CD4-positive, alpha-beta T cell treated with Interleukin-6 at 100 ng/mL for 8 hours (primary cell): Measurements from ENCODE around the gene SSPN.

ENCODE experiments used
- DNase-seq: peaks from one replicate; pipeline ENCODE4 v3.0.0-alpha.2; 2020; ENCODE audit warnings: mixed read lengths, low spot score

Gene SSPN

GRCh38 chr12:26266881-26267280 lies 71.5 kb downstream of the SSPN start:
- no peak for DNase-seq

DNA sequence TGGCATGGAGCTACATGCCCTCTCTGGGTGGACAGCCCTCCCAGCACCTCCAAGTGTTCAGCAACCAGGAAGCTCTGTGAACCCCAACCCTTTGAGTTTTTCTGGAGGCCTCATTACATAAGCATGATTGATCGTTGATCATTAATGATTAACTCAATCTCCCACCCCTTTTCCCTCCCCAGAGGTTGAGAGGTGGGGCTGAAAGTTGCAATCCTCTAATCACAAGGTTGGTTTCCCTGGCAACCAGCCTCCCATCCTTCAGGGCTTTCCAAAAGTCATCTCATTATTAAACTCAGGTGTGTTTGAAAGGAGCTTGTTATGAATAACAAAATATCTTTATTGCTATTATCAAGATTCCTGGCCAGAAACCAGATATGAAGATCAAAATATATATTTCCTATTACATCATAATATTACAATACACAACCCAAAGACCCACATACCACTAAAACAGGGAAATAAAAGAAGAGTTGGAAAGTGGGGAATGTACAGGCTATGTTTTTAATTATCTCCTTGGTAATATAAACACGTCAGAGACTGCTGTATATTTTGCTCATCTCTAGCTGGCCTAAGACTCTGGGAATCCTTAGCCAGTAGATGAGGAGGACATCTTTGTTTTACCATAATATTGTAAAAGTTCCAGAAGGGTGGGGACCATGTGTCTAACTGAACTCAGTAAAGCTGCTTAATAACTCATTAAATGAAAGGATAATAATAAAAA lies 73.6 kb downstream of the SSPN start:
- no peak for DNase-seq

GRCh38 chr12:26269562-26270284 lies 74.3 kb downstream of the SSPN start:
- DNase-seq: no peak

DNA sequence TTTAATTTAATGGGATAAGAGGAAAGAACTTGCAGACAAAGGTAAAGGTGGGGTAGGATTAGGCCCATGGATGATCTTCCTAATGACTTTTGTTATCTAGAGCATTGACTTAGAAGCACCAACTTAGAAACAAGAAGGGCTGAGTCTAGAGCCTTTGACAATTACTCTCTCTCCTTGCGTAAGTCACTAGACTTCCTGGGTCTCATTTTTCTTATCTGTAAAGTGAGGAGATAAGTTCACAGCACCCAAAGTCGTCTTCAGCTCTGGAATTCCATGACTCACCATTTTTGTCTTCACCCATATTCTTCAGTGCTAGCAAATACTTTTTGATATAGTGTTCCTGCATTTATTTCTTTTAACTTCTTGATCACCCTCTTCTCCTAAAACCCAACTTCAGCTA lies 75.7 kb downstream of the SSPN start:
- DNase-seq: no peak

GRCh38 chr12:26271889-26272492 lies 76.6 kb downstream of the SSPN start:
- no peak for DNase-seq

GRCh38 chr12:26272851-26273250 lies 77.5 kb downstream of the SSPN start:
- no peak for DNase-seq

GRCh38 chr12:26273811-26274210 lies 78.4 kb downstream of the SSPN start:
- no peak for DNase-seq

GRCh38 chr12:26274441-26275312 lies 79.3 kb downstream of the SSPN start:
- DNase-seq: peak; percentile 6

- no peak for DNase-seq
These were observed 80.1 kb downstream of the SSPN start for GRCh38 chr12:26275313-26276131.

- DNase-seq: no peak
These were observed 81.3 kb downstream of the SSPN start for GRCh38 chr12:26276709-26277108.

GRCh38 chr12:26277506-26278246 lies 82.3 kb downstream of the SSPN start:
- no peak for DNase-seq

DNA sequence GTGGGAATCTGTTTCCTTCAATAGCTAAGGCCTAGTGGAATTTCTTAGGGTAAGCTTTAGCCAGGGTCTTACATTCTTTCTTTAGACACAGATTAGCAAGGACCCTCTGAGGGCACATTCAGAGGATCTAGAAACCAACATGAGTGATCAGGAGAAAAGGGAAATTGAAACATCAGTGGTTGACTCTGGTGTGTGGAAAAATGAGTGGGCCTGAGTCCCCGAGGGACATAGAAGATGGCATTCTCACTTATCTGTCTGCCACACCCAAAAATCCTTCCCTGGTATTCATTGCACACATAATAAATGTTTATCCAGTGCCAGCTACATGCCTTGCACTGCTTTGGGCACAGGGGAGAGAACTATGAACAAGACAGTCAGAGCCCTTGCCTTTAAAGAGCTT lies 82.9 kb downstream of the SSPN start:
- no peak for DNase-seq

GRCh38 chr12:26278666-26279065 lies 83.3 kb downstream of the SSPN start:
- no peak for DNase-seq

GRCh38 chr12:26279091-26279490 lies 83.7 kb downstream of the SSPN start:
- no peak for DNase-seq

- no peak for DNase-seq
These were observed 84.5 kb downstream of the SSPN start for GRCh38 chr12:26279908-26280307.

- no peak for DNase-seq
These were observed 85.5 kb downstream of the SSPN start for GRCh38 chr12:26280869-26281268.

- no peak for DNase-seq
These were observed 85.9 kb downstream of the SSPN start for GRCh38 chr12:26281320-26281719.

DNA sequence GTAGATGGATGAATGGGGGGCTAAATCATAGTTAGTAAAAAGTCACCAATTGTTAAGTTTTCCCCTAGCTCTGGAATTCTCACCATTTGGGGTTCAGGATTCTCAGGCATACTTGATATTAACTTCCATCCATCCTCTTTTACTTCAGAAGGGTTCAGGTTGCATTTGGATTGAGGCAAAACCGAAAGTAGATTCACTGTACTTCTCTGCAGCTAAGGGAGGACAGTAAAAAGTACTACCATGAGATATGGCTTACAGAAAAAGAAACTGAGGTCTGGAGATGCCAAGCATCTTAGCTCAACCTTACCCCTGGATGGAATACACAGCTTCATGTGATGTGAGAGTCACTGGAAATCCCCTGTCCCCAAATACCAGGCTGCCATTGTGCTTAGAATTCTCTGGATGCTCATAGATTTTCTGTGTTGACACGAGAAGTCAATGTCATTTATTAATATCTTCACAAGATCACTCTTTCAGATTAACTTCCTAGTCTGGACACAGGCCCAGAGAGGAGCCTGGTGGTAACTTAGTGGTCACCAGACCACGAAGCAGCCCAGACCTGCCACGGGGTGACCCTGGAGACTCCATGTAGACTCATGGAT lies 87.1 kb downstream of the SSPN start:
- no peak for DNase-seq

DNA sequence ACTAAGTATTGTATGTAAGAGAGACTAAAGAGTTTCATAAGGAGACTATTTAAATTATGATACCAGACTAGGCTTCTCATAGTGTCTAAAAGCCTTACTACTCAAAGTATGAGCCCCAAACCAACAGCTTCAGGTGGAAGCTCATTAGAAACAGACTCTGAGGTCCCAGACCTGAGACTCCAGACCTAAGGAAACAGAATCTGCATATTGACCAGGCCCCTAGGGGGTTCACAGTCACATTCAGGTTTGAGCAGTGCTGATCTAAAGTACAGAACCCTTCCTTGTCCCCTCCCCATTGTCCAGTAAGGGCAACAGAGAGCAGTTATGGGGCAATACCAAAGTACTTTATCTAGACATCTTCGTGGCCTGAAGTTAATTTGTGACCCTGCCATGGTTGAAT lies 87.7 kb downstream of the SSPN start:
- DNase-seq: no peak

DNA sequence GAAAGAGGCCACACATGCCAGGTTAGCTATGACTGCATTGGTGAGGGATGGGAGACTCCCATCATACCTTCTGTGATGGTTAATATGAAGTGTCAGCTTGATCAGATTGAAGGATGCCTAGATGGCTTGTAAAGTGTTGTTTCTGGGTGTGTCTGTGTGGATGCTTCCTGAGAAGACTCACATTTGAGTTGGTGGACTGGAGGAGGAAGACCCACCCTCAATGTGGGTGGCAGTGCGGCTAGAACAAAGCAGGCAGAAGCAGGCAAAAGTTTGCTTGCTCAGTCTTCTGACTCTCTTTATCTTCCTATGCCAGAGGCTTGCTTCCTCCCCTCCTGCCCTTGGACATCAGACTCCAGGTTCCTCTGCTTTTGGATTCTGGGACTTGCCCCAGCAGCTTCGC lies 88.2 kb downstream of the SSPN start:
- no peak for DNase-seq
